CD4-positive, alpha-beta memory T cell (primary cell): ENCODE data around the gene C5orf22. TPM values are rescaled to one million over a fixed set of nuclear protein-coding genes. Genes with fewer than 3 reads are reported as not detected.

ENCODE experiments used
- CTCF ChIA-PET: fragments of 350-600 bp; sonication (Branson Sonifier 250); formaldehyde crosslinking; loops from one replicate; lab custom pipeline; 2021; ENCODE audit warnings: inconsistent platforms; ENCODE audit not compliant: partially characterized antibody; lab: Charles Lee
- POLR2A ChIA-PET: fragments of 350-600 bp; sonication (Branson Sonifier 250); formaldehyde crosslinking; loops from one replicate; lab custom pipeline; 2021; ENCODE audit not compliant: partially characterized antibody; lab: Charles Lee
- DNase-seq, 5 donors: peaks; one replicate each; pipeline versions ENCODE4 v3.0.0 to v3.0.0-alpha.2; 2020 to 2022; ENCODE audit warnings: mixed read lengths in 1 of 5
- H3K27ac ChIP-seq: one replicate; pipeline ENCODE4 v1.7.0; 2013; ENCODE audit warnings: low read depth, low read length
- H3K27me3 ChIP-seq: 2 replicates; pipeline ENCODE4 v1.7.0; 2013; ENCODE audit warnings: mild to moderate bottlenecking, low read length, moderate library complexity; ENCODE audit not compliant: insufficient read depth
- H3K36me3 ChIP-seq: 2 replicates; pipeline ENCODE4 v1.7.0; 2013; ENCODE audit warnings: mild to moderate bottlenecking, low read length, moderate library complexity; ENCODE audit not compliant: insufficient read depth
- H3K4me1 ChIP-seq: 2 replicates; pipeline ENCODE4 v1.7.0; 2013; ENCODE audit warnings: mild to moderate bottlenecking, low read length, moderate library complexity; ENCODE audit not compliant: insufficient read depth
- H3K4me3 ChIP-seq, 2 donors: one replicate each; pipeline ENCODE4 v1.7.0; 2013; ENCODE audit warnings: low read length in 2 of 2, mild to moderate bottlenecking in 1 of 2
- H3K9me3 ChIP-seq, 2 donors: one replicate each; pipeline ENCODE4 v1.7.0; 2013; ENCODE audit warnings: low read length in 2 of 2, control low read depth in 1 of 2; ENCODE audit not compliant: control insufficient read depth in 1 of 2
- H3K27ac Mint-ChIP-seq, 7 donors: one replicate each; pipeline ENCODE4 v1.8.0; 2020 to 2021; ENCODE audit warnings: mixed read lengths in 7 of 7, mild to moderate bottlenecking in 6 of 7, inconsistent platforms in 3 of 7, moderate library complexity in 3 of 7
- H3K27me3 Mint-ChIP-seq, 2 donors: one replicate each; pipeline ENCODE4 v1.8.0; 2020 to 2021; ENCODE audit warnings: mixed read lengths in 2 of 2
- H3K36me3 Mint-ChIP-seq, 2 donors: one replicate each; pipeline ENCODE4 v1.8.0; 2020 to 2021; ENCODE audit warnings: mixed read lengths in 2 of 2, inconsistent platforms in 1 of 2, mild to moderate bottlenecking in 1 of 2
- H3K4me1 Mint-ChIP-seq, 4 donors: one replicate each; pipeline ENCODE4 v1.8.0; 2020 to 2021; ENCODE audit warnings: mixed read lengths in 4 of 4, mild to moderate bottlenecking in 1 of 4
- H3K4me3 Mint-ChIP-seq, 8 donors: one replicate each; pipeline ENCODE4 v1.8.0; 2020 to 2021; ENCODE audit warnings: mixed read lengths in 8 of 8, mild to moderate bottlenecking in 7 of 8, moderate library complexity in 6 of 8, inconsistent platforms in 3 of 8
- H3K9me3 Mint-ChIP-seq, 8 donors: one replicate each; pipeline ENCODE4 v1.8.0; 2020 to 2021; ENCODE audit warnings: mixed read lengths in 8 of 8, mild to moderate bottlenecking in 5 of 8, inconsistent platforms in 3 of 8, moderate library complexity in 1 of 8
- intact Hi-C: fragments of 100-400 bp; cut with micrococcal nuclease; formaldehyde crosslinking; loops from one replicate; pipeline ENCODE4 v1.15.1; 2023
- polyA plus RNA-seq, 2 donors: library from polyadenylated mRNA; unstranded; fragments of 300-500 nt; fragmentation: Illumina TruSeq; gene quantifications; one replicate each; pipeline ENCODE4 v1.2.3, GENCODE V29; 2021
- total RNA-seq, 2 experiments: library from RNA; stranded (reverse); gene quantifications; one replicate each; pipeline ENCODE4 v1.2.3, GENCODE V29; 2021

C5orf22 gene
- total RNA-seq (10 to 100 TPM; 26.9 to 30.9 TPM), polyA plus RNA-seq (10 to 100 TPM; 20.1 to 27.6 TPM)

GRCh38 chr5:31531888-31532547 lies at the start of gene C5orf22, which contains the start of gene DROSHA:
Gene C5orf22, plus strand, starts transcription at chr5:31532301. Its CDS starts 92 bp downstream, at chr5:31532393.
Gene DROSHA, minus strand, starts transcription at chr5:31532093. Its CDS starts 3,034 bp downstream, at chr5:31529059.
- peak within 1 kb of the TSS; percentile 90 to 94 for H3K4me3 ChIP-seq
- Mint-ChIP-seq H3K4me1 (peaks cover 35 to 76% (median 53%) of the 10 kb centered on the region in 4 donors), H3K27me3 (no peaks in the 10 kb centered on the region), H3K9me3 (peaks cover 0 to 1% (median 0%) of the 10 kb centered on the region in 8 donors), H3K36me3 (peaks cover 34 to 73% of the 10 kb centered on the region in 2 donors), H3K4me3 (peak within 1 kb of the TSS; percentile 98 to 100 (median 98)), H3K27ac (peak within 1 kb of the TSS; percentile 87 to 99 (median 96))
- H3K4me1 ChIP-seq, result peaks cover 48% of the 10 kb centered on the region
- H3K27me3 ChIP-seq, result no peaks in the 10 kb centered on the region
- peaks cover 37% of the 10 kb centered on the region for H3K36me3 ChIP-seq
- H3K27ac ChIP-seq, result peak within 1 kb of the TSS; percentile 67
- H3K9me3 ChIP-seq, result no peaks in the 10 kb centered on the region
- CTCF ChIA-PET, result interaction anchor here (0.7 to 1.0 kb wide), 4 partner anchors 10 to 600 kb away, joined by 3 to 5 read pairs (median 3); no protein-coding TSS in a partner anchor
- intact Hi-C loops, result loop anchor here (1.0 to 10.0 kb wide), 5 partner anchors 560 to 1910 kb away; partner anchors contain the start of genes GOLPH3, MTMR12, SUB1 and TARS1
- peak; percentile 87 to 93 (median 88) for DNase-seq
- POLR2A ChIA-PET, result interaction anchor here (0.8 to 1.6 kb wide), 7 partner anchors 9 to 643 kb away, joined by 3 to 9 read pairs (median 3); no protein-coding TSS in a partner anchor

GRCh38 chr5:31485376-31486207 lies 46.5 kb upstream of the C5orf22 start:
- H3K9me3 Mint-ChIP-seq, result no peaks in the 10 kb centered on the region
- no peak overlapping the region for H3K4me3 Mint-ChIP-seq
- peaks cover 18% of the 10 kb centered on the region for H3K36me3 ChIP-seq
- no peak for DNase-seq
- no peak overlapping the region for H3K27ac Mint-ChIP-seq
- no peaks in the 10 kb centered on the region for H3K9me3 ChIP-seq
- H3K4me1 Mint-ChIP-seq, result peaks cover 0 to 5% (median 0%) of the 10 kb centered on the region in 4 donors
- no peaks in the 10 kb centered on the region for H3K27me3 ChIP-seq
- intact Hi-C loops, result no loop called here
- ChIA-PET POLR2A (no interaction called here), CTCF (no interaction called here)
- H3K27me3 Mint-ChIP-seq, result no peaks in the 10 kb centered on the region
- no peaks in the 10 kb centered on the region for H3K4me1 ChIP-seq
- H3K36me3 Mint-ChIP-seq, result peaks cover 68 to 81% of the 10 kb centered on the region in 2 donors
- H3K27ac ChIP-seq, result no peak overlapping the region
- no peak overlapping the region for H3K4me3 ChIP-seq

GRCh38 chr5:31486441-31486840 lies 45.7 kb upstream of the C5orf22 start:
- no peaks in the 10 kb centered on the region for H3K27me3 Mint-ChIP-seq
- intact Hi-C loops, result no loop called here
- CTCF ChIA-PET, result no interaction called here

GRCh38 chr5:31487506-31487905 lies 44.6 kb upstream of the C5orf22 start:
- Histone ChIP-seq H3K27me3 (no peaks in the 10 kb centered on the region), H3K9me3 (no peaks in the 10 kb centered on the region), H3K4me1 (no peaks in the 10 kb centered on the region), H3K4me3 (no peak overlapping the region), H3K36me3 (peaks cover 21% of the 10 kb centered on the region), H3K27ac (no peak overlapping the region)
- Mint-ChIP-seq H3K27me3 (no peaks in the 10 kb centered on the region), H3K27ac (peak overlapping the region in 1 of 7 donors; percentile 27), H3K36me3 (peaks cover 63 to 77% of the 10 kb centered on the region in 2 donors), H3K4me1 (peaks cover 0 to 5% (median 0%) of the 10 kb centered on the region in 4 donors), H3K4me3 (no peak overlapping the region), H3K9me3 (no peaks in the 10 kb centered on the region)
- intact Hi-C loops, result no loop called here
- no peak for DNase-seq
- POLR2A ChIA-PET, result interaction anchor here (0.7 kb wide), 1 partner anchor 945 kb away, joined by 3 read pairs; no protein-coding TSS in a partner anchor
- CTCF ChIA-PET, result interaction anchor here (0.7 kb wide), 1 partner anchor 31 kb away, joined by 3 read pairs; no protein-coding TSS in a partner anchor

More at GRCh38 chr5:31486441-31486840, 45.7 kb upstream of the C5orf22 start:
- H3K27ac ChIP-seq, result no peak overlapping the region
- H3K4me1 ChIP-seq, result no peaks in the 10 kb centered on the region
- peaks cover 0 to 5% (median 0%) of the 10 kb centered on the region in 4 donors for H3K4me1 Mint-ChIP-seq
- H3K9me3 Mint-ChIP-seq, result no peaks in the 10 kb centered on the region
- H3K27me3 ChIP-seq, result no peaks in the 10 kb centered on the region
- no peaks in the 10 kb centered on the region for H3K9me3 ChIP-seq
- H3K4me3 ChIP-seq, result no peak overlapping the region
- no peak overlapping the region for H3K4me3 Mint-ChIP-seq
- peak overlapping the region in 1 of 7 donors; percentile 69 for H3K27ac Mint-ChIP-seq
- DNase-seq, result no peak
- POLR2A ChIA-PET, result no interaction called here
- H3K36me3 Mint-ChIP-seq, result peaks cover 69 to 80% of the 10 kb centered on the region in 2 donors
- H3K36me3 ChIP-seq, result peaks cover 18% of the 10 kb centered on the region

GRCh38 chr5:31492869-31493268 lies 39.2 kb upstream of the C5orf22 start:
- Mint-ChIP-seq H3K4me1 (peaks cover 0 to 5% (median 0%) of the 10 kb centered on the region in 4 donors), H3K36me3 (peaks cover 77 to 86% of the 10 kb centered on the region in 2 donors), H3K27ac (peak overlapping the region in 1 of 7 donors; percentile 18), H3K4me3 (no peak overlapping the region), H3K9me3 (no peaks in the 10 kb centered on the region), H3K27me3 (no peaks in the 10 kb centered on the region)
- Histone ChIP-seq H3K4me3 (no peak overlapping the region), H3K27ac (no peak overlapping the region), H3K4me1 (no peaks in the 10 kb centered on the region), H3K36me3 (peaks cover 58% of the 10 kb centered on the region), H3K9me3 (no peaks in the 10 kb centered on the region), H3K27me3 (no peaks in the 10 kb centered on the region)
- CTCF ChIA-PET, result no interaction called here
- intact Hi-C loops, result no loop called here
- POLR2A ChIA-PET, result no interaction called here
- no peak for DNase-seq

GRCh38 chr5:31495336-31495735 lies 36.8 kb upstream of the C5orf22 start:
- Histone ChIP-seq H3K36me3 (peaks cover 61% of the 10 kb centered on the region), H3K9me3 (no peaks in the 10 kb centered on the region)
- H3K27ac Mint-ChIP-seq, result peak overlapping the region in 1 of 7 donors; percentile 50

More at GRCh38 chr5:31495336-31495735, 36.8 kb upstream of the C5orf22 start:
- ChIA-PET CTCF (no interaction called here), POLR2A (no interaction called here)
- Histone ChIP-seq H3K4me3 (no peak overlapping the region), H3K27me3 (no peaks in the 10 kb centered on the region), H3K27ac (no peak overlapping the region), H3K4me1 (no peaks in the 10 kb centered on the region)
- H3K9me3 Mint-ChIP-seq, result no peaks in the 10 kb centered on the region
- no peak for DNase-seq
- peaks cover 0 to 4% (median 1%) of the 10 kb centered on the region in 4 donors for H3K4me1 Mint-ChIP-seq
- intact Hi-C loops, result no loop called here
- H3K4me3 Mint-ChIP-seq, result no peak overlapping the region
- H3K36me3 Mint-ChIP-seq, result peaks cover 82 to 90% of the 10 kb centered on the region in 2 donors
- H3K27me3 Mint-ChIP-seq, result no peaks in the 10 kb centered on the region
